Panc1 (cell line): ENCODE results near the gene ATP11C. TPM values are rescaled to one million over a fixed set of nuclear protein-coding genes. Genes with fewer than 3 reads are reported as not detected.

ENCODE experiments used
- ATAC-seq: fragments of 200-7000 bp; cut with Tn5 transposase; 2 replicates; pipeline ENCODE4 v1.9.1; 2020; ENCODE audit warnings: mild to moderate bottlenecking, moderate library complexity
- BruUV-seq: library from RNA; stranded (reverse); fragments of 400-500 nt; replicated peaks from 2 replicates; lab custom pipeline; 2021; lab: Mats Ljungman, UMichigan
- CTCF ChIA-PET: fragments of 300-600 bp; sonication (Branson Sonifier 250); formaldehyde crosslinking; loops from one replicate; lab custom pipeline; 2022; ENCODE audit warnings: antibody characterized with exemption; lab: Charles Lee
- POLR2A ChIA-PET: fragments of 300-600 bp; sonication (Branson Sonifier 250); formaldehyde crosslinking; loops from one replicate; lab custom pipeline; 2022; ENCODE audit warnings: antibody characterized with exemption; lab: Charles Lee
- DNase-seq: peaks from one replicate; pipeline ENCODE4 v3.0.0-alpha.2; 2010; ENCODE audit warnings: low read depth, low spot score
- H3K27ac ChIP-seq: 2 replicates; pipeline ENCODE4 v1.5.1; 2011; ENCODE audit warnings: mild to moderate bottlenecking, low read length, inconsistent platforms
- H3K27me3 ChIP-seq: fragments of 200-500 bp; sonication (Bioruptor generic); 2 replicates; pipeline ENCODE4 v1.6.0; 2014; ENCODE audit warnings: low read length, inconsistent platforms; ENCODE audit not compliant: control insufficient read depth, insufficient read depth
- H3K36me3 ChIP-seq: fragments of 200-500 bp; sonication (Bioruptor generic); 2 replicates; pipeline ENCODE4 v1.5.1; 2014; ENCODE audit warnings: inconsistent platforms, mild to moderate bottlenecking, low read length, moderate library complexity; ENCODE audit not compliant: control insufficient read depth, insufficient read depth
- H3K4me1 ChIP-seq: 2 replicates; pipeline ENCODE4 v1.5.1; 2011; ENCODE audit warnings: inconsistent platforms, mild to moderate bottlenecking, low read length, moderate library complexity; ENCODE audit not compliant: control insufficient read depth, insufficient read depth
- H3K4me3 ChIP-seq, 2 experiments: 2 replicates each; pipeline ENCODE4 v1.5.1; 2011 to 2012; ENCODE audit warnings: low read depth in 2 of 2, low read length in 2 of 2, mild to moderate bottlenecking in 2 of 2, inconsistent platforms in 1 of 2, moderate library complexity in 1 of 2
- H3K9me3 ChIP-seq: fragments of 200-500 bp; sonication (Bioruptor generic); 2 replicates; pipeline ENCODE4 v1.5.1; 2014; ENCODE audit warnings: low read depth, mild to moderate bottlenecking, inconsistent platforms, low read length, moderate library complexity; ENCODE audit not compliant: control insufficient read depth, insufficient read depth
- CTCF ChIP-seq: fragments of 450-650 bp; IDR thresholded peaks from 2 replicates; pipeline ENCODE4 v1.5.1; 2017; ENCODE audit warnings: mild to moderate bottlenecking
- POLR2AphosphoS5 ChIP-seq: IDR thresholded peaks from 2 replicates; pipeline ENCODE4 v1.6.1; 2012; ENCODE audit warnings: mild to moderate bottlenecking, low read depth, low read length, moderate library complexity
- REST ChIP-seq, 2 experiments: IDR thresholded peaks; 2 replicates each; pipeline ENCODE4 v1.6.1; 2011 to 2012; ENCODE audit warnings: low read depth in 2 of 2, control low read depth in 1 of 2, low read length in 1 of 2, mild to moderate bottlenecking in 1 of 2, moderate library complexity in 1 of 2; ENCODE audit not compliant: insufficient read depth in 1 of 2
- SIN3A ChIP-seq: IDR thresholded peaks from 2 replicates; pipeline ENCODE4 v1.6.1; 2012; ENCODE audit warnings: low read depth, mild to moderate bottlenecking, low read length, moderate library complexity, borderline replicate concordance; ENCODE audit not compliant: insufficient read depth
- TCF7L2 ChIP-seq: IDR thresholded peaks from 2 replicates; pipeline ENCODE4 v1.6.1; 2011; ENCODE audit warnings: mild to moderate bottlenecking, low read depth, low read length, inconsistent platforms
- in situ Hi-C: cut with HindIII; loops from 2 replicates; pipeline ENCODE4 v1.10.0; 2016; ENCODE audit warnings: low sequenced_read_pairs, low pct_unique_long_range_greater_than_20kb
- intact Hi-C: fragments of 100-400 bp; cut with micrococcal nuclease; formaldehyde crosslinking; loops from one replicate; pipeline ENCODE4 v1.10.0; 2022; ENCODE audit not compliant: unreplicated experiment
- total RNA-seq: library from RNA; stranded (reverse); gene quantifications from one replicate; pipeline ENCODE4 v1.2.1, GENCODE V29; 2021; ENCODE audit not compliant: unreplicated experiment

The ATP11C gene
- total RNA-seq, 1 experiment from 2014 or later: 61.3 TPM

- Histone ChIP-seq H3K27ac (no peak overlapping the region), H3K4me3 (no peak overlapping the region), H3K27me3 (no peaks in the 10 kb centered on the region), H3K36me3 (no peaks in the 10 kb centered on the region), H3K4me1 (peaks cover 4% of the 10 kb centered on the region; the same call in 1 of the 2 replicates), H3K9me3 (no peaks in the 10 kb centered on the region)
- BruUV-seq: no TSS peak
- ATAC-seq: no peak
- TF ChIP-seq SIN3A: no peak
- TF ChIP-seq REST (IDR thresholded peaks at IDR 0.05; ENCODE audit: insufficient read depth in 1 of 2, low read depth in 2 of 2, low read length in 1 of 2): no peak
- TF ChIP-seq TCF7L2: no peak
- no peak for TF ChIP-seq CTCF
- no peak for DNase-seq
- POLR2A ChIA-PET: no interaction called here
- CTCF ChIA-PET: no interaction called here
- intact Hi-C loops: no loop called here
- in situ Hi-C loops: no loop called here
These were observed 50.6 kb downstream of the ATP11C start for GRCh38 chrX:139882299-139882698.

GRCh38 chrX:139881572-139881971 is 51.3 kb downstream of the ATP11C start:
- H3K9me3 ChIP-seq: no peaks in the 10 kb centered on the region
- DNase-seq (no peak), ATAC-seq (no peak)
- CTCF ChIA-PET: no interaction called here
- no peak for TF ChIP-seq POLR2AphosphoS5
- no peak for TF ChIP-seq SIN3A
- no peak for TF ChIP-seq CTCF
- no peak for TF ChIP-seq TCF7L2
- TF ChIP-seq REST (IDR thresholded peaks at IDR 0.05; ENCODE audit: insufficient read depth in 1 of 2, low read depth in 2 of 2, low read length in 1 of 2): no peak
- POLR2A ChIA-PET: no interaction called here
- no peaks in the 10 kb centered on the region for H3K27me3 ChIP-seq
- in situ Hi-C loops: no loop called here
- intact Hi-C loops: no loop called here
- no peaks in the 10 kb centered on the region for H3K36me3 ChIP-seq
- peaks cover 4% of the 10 kb centered on the region; the same call in 1 of the 2 replicates for H3K4me1 ChIP-seq
- H3K4me3 ChIP-seq: no peak overlapping the region
- peak overlapping the region; percentile 30; the same call in 1 of the 2 replicates for H3K27ac ChIP-seq
- BruUV-seq: no TSS peak
